HepG2 (cell line): ENCODE measurements around the gene PLD1. TPM values are rescaled to one million over a fixed set of nuclear protein-coding genes. Genes with fewer than 3 reads are reported as not detected.

ENCODE experiments used
- ATAD3A ChIP-seq: sonication (generic); formaldehyde crosslinking; IDR thresholded peaks from 2 replicates; pipeline ENCODE4 v1.4.0; 2020; ENCODE audit warnings: missing genetic modification reagents
- ATF3 ChIP-seq: sonication (generic); formaldehyde crosslinking; IDR thresholded peaks from 2 replicates; pipeline ENCODE4 v1.4.0; 2020; ENCODE audit warnings: missing genetic modification reagents
- ELF4 ChIP-seq: sonication (generic); formaldehyde crosslinking; IDR thresholded peaks from 2 replicates; pipeline ENCODE4 v1.5.0; 2020; ENCODE audit warnings: missing genetic modification reagents, mild to moderate bottlenecking, moderate library complexity, borderline replicate concordance
- FOXK2 ChIP-seq: fragments of 450-650 bp; IDR thresholded peaks from 2 replicates; pipeline ENCODE4 v1.6.1; 2016
- HOMEZ ChIP-seq: IDR thresholded peaks from 2 replicates; pipeline ENCODE4 v1.6.1; 2016; ENCODE audit warnings: low read depth
- MNT ChIP-seq: fragments of 450-650 bp; IDR thresholded peaks from 2 replicates; pipeline ENCODE4 v1.6.1; 2016
- MTF2 ChIP-seq: sonication (generic); formaldehyde crosslinking; IDR thresholded peaks from 2 replicates; pipeline ENCODE4 v1.5.0; 2020; ENCODE audit warnings: missing genetic modification reagents, borderline replicate concordance
- NFE2L2 ChIP-seq: fragments of 150-350 bp; IDR thresholded peaks from 2 replicates; pipeline ENCODE4 v1.6.1; 2014; ENCODE audit warnings: low read length
- ONECUT2 ChIP-seq: sonication (generic); formaldehyde crosslinking; IDR thresholded peaks from 2 replicates; pipeline ENCODE4 v1.4.0; 2020; ENCODE audit warnings: missing genetic modification reagents
- PBX3 ChIP-seq: sonication (generic); formaldehyde crosslinking; IDR thresholded peaks from 2 replicates; pipeline ENCODE4 v1.8.1; 2023; ENCODE audit warnings: missing genetic modification reagents, inconsistent platforms, borderline replicate concordance
- PHB2 ChIP-seq: fragments of 450-650 bp; IDR thresholded peaks from 2 replicates; pipeline ENCODE4 v1.6.1; 2018; ENCODE audit not compliant: partially characterized antibody
- SMAD1 ChIP-seq: sonication (generic); formaldehyde crosslinking; IDR thresholded peaks from 2 replicates; pipeline ENCODE4 v1.4.0; 2020; ENCODE audit warnings: missing genetic modification reagents, low read depth, mild to moderate bottlenecking, borderline replicate concordance
- STAT6 ChIP-seq: sonication (generic); formaldehyde crosslinking; IDR thresholded peaks from 2 replicates; pipeline ENCODE4 v1.4.0; 2020; ENCODE audit warnings: missing genetic modification reagents, mild to moderate bottlenecking, borderline replicate concordance
- TFDP1 ChIP-seq: IDR thresholded peaks from 2 replicates; pipeline ENCODE4 v1.6.1; 2016; ENCODE audit warnings: missing compliant biosample characterization, missing genetic modification reagents, borderline replicate concordance
- XRCC5 ChIP-seq: fragments of 200-400 bp; formaldehyde crosslinking; optimal IDR thresholded peaks from 2 replicates; pipeline ENCODE3; 2017; ENCODE audit warnings: mild to moderate bottlenecking, low read length
- ZIK1 ChIP-seq: sonication (generic); formaldehyde crosslinking; IDR thresholded peaks from 2 replicates; pipeline ENCODE4 v1.5.0; 2020; ENCODE audit warnings: mild to moderate bottlenecking, low read depth, missing genetic modification reagents, borderline replicate concordance
- ZNF20 ChIP-seq: sonication (generic); formaldehyde crosslinking; IDR thresholded peaks from 2 replicates; pipeline ENCODE4 v1.4.0; 2020; ENCODE audit warnings: mild to moderate bottlenecking, moderate library complexity, missing genetic modification reagents
- ZNF24 ChIP-seq: fragments of 450-650 bp; IDR thresholded peaks from 2 replicates; pipeline ENCODE4 v1.6.1; 2017; ENCODE audit warnings: antibody characterized with exemption, mild to moderate bottlenecking
- ZNF274 ChIP-seq: sonication (generic); formaldehyde crosslinking; IDR thresholded peaks from 2 replicates; pipeline ENCODE4 v1.5.1; 2020; ENCODE audit warnings: mild to moderate bottlenecking, missing genetic modification reagents
- ZNF451 ChIP-seq: sonication (generic); formaldehyde crosslinking; IDR thresholded peaks from 2 replicates; pipeline ENCODE4 v1.5.0; 2020; ENCODE audit warnings: mild to moderate bottlenecking, missing genetic modification reagents
- ZNF720 ChIP-seq: sonication (generic); formaldehyde crosslinking; IDR thresholded peaks from 2 replicates; pipeline ENCODE4 v1.4.0; 2020; ENCODE audit warnings: missing genetic modification reagents
- polyA plus RNA-seq, 8 experiments: library from polyadenylated mRNA; depleted of rRNA in 3 of 8; stranded (reverse) in 7 of 8; unstranded in 1 of 8; fragments of >200 nt; fragmentation: Illumina TruSeq in 4 of 8; extraction: Trizol in 4 of 8; gene quantifications; 2 replicates each; pipeline versions ENCODE4 v1.2.1 to v1.2.3, GENCODE V29; 2011 to 2016; ENCODE audit warnings: low read depth in 4 of 8, missing spikeins in 1 of 8, mixed read lengths in 1 of 8; ENCODE audit not compliant: insufficient read depth in 1 of 8
- total RNA-seq, 5 experiments: library from RNA; depleted of rRNA; stranded (reverse); fragments of >200 nt; fragmentation: Illumina TruSeq; extraction: Trizol; gene quantifications; 2 replicates each; pipeline ENCODE4 v1.2.3, GENCODE V29; 2016; ENCODE audit warnings: low read depth in 1 of 5

PLD1 gene
- total and polyA plus RNA-seq, 2 of the 13 experiments (the other 11 are each of a cell fraction or from before 2014, with no cell fraction given): 27.1 to 59.4 TPM

GRCh38 chr3:171829841-171830517, 19.7 kb upstream of the PLD1 start (continued):
- TF ChIP-seq STAT6 (no peak), ZNF20 (CRISPR knock-in tag) (no peak), ZNF451 (CRISPR knock-in tag) (no peak), FOXK2 (no peak), HOMEZ (CRISPR knock-in tag) (peak; percentile 74), ZIK1 (CRISPR knock-in tag) (no peak), ATF3 (no peak), ZNF720 (no peak), TFDP1 (0 out of 2 replicates have a peak, but pooled peaks have one; percentile 21), PHB2 (no peak), XRCC5 (peak; percentile 96), SMAD1 (CRISPR knock-in tag) (peak; percentile 55; the same call in 1 of the 2 replicates), ZNF274 (no peak), ATAD3A (CRISPR knock-in tag) (no peak), ZNF24 (0 out of 2 replicates have a peak, but pooled peaks have one; percentile 13), MNT (no peak), MTF2 (CRISPR knock-in tag) (no peak), PBX3 (CRISPR knock-in tag) (no peak), NFE2L2 (no peak), ONECUT2 (CRISPR knock-in tag) (no peak), ELF4 (CRISPR knock-in tag) (no peak)
